ENCODE results near the gene ANTXR1.

ANTXR1 gene

DNA sequence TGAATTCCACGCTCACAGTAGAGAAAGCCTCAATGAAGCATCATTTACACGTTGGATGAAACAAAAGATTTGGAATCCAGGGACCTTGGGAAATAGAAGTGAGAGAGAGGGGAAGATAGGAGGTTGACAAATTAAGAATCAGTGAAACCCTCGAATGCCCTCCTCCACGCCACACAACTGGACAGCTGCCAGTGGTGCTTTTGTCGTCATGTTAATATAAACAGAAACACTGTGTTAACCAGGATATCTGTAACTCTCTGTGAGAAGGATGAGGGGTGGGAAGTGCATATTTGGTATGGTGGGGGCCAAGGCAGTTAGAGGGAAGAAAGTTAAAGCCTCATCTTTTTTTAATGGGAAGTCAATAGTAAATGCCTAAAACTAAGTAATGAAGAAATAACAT, 265.4 kb downstream of the ANTXR1 start:
- TF ChIP-seq CTCF (IDR thresholded peaks at IDR 0.05; ENCODE audit: low read depth, low read length, missing control alignments) = no peak
- in situ Hi-C loops (cut with HindIII; ENCODE audit: low sequenced_read_pairs) = no loop called here
- H3K4me3 ChIP-seq (ENCODE audit: low read depth, low read length) = no peak overlapping the region
- DNase-seq (ENCODE audit: low read depth) = no peak

DNA sequence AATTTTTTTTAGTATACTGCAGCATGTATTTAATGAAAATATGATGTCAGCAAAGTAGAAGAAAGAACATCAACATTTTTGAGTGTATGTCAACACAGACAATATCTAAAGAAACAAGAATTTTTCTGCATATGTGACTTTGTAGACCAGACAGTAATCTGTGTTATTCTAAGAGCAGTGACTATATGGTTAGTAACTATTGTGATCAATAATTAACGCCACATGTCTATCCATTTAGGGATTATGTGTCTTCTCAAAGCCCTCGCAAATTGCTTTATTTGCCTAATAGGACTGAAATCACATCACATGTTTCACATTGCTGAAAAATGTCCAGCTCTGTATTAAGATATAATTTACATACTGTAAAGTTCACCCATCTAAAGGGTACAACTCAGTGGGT, 266.2 kb downstream of the ANTXR1 start:
- TF ChIP-seq CTCF (IDR thresholded peaks at IDR 0.05; ENCODE audit: low read depth, low read length, missing control alignments) = no peak
- no peak overlapping the region for H3K4me3 ChIP-seq (ENCODE audit: low read depth, low read length)
- in situ Hi-C loops (cut with HindIII; ENCODE audit: low sequenced_read_pairs) = no loop called here
- no peak for DNase-seq (ENCODE audit: low read depth)

GRCh38 chr2:69279931-69280681, 267.1 kb downstream of the ANTXR1 start:
- no peak for TF ChIP-seq CTCF (IDR thresholded peaks at IDR 0.05; ENCODE audit: low read depth, low read length, missing control alignments)
- DNase-seq (ENCODE audit: low read depth) = no peak
- no peak overlapping the region for H3K4me3 ChIP-seq (ENCODE audit: low read depth, low read length)
- in situ Hi-C loops (cut with HindIII; ENCODE audit: low sequenced_read_pairs) = no loop called here

- no peak for TF ChIP-seq CTCF (IDR thresholded peaks at IDR 0.05; ENCODE audit: low read depth, low read length, missing control alignments)
- H3K4me3 ChIP-seq (ENCODE audit: low read depth, low read length) = no peak overlapping the region
- DNase-seq (ENCODE audit: low read depth) = no peak
- in situ Hi-C loops (cut with HindIII; ENCODE audit: low sequenced_read_pairs) = no loop called here
Observed at GRCh38 chr2:69280796-69281412, 267.9 kb downstream of the ANTXR1 start.

- no peak for DNase-seq (ENCODE audit: low read depth)
- H3K4me3 ChIP-seq (ENCODE audit: low read depth, low read length) = no peak overlapping the region
- no peak for TF ChIP-seq CTCF (IDR thresholded peaks at IDR 0.05; ENCODE audit: low read depth, low read length, missing control alignments)
- in situ Hi-C loops (cut with HindIII; ENCODE audit: low sequenced_read_pairs) = no loop called here
Observed at GRCh38 chr2:69285379-69285894, 272.5 kb downstream of the ANTXR1 start.

DNA sequence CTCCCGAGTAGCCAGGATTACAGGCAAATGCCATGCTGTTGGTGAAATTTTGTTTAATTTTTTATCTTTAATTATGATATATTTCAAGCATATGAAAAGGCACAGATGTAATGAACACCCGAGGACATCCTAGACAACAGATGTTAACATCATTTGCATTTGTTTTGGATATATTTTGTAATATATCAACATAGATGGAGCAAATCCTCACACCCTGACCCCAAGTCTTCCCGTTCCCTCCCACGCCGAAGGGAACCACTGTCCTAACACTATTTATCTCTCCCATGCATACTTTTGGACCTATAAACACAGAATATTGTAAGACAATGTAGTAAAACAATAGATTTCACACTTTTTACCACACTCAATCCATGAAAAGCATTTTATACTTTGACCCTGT, 274.6 kb downstream of the ANTXR1 start:
- TF ChIP-seq CTCF (IDR thresholded peaks at IDR 0.05; ENCODE audit: low read depth, low read length, missing control alignments) = no peak
- H3K4me3 ChIP-seq (ENCODE audit: low read depth, low read length) = no peak overlapping the region
- in situ Hi-C loops (cut with HindIII; ENCODE audit: low sequenced_read_pairs) = no loop called here
- no peak for DNase-seq (ENCODE audit: low read depth)
